CD4-positive, alpha-beta T cell treated with Interleukin-17A for 1 hour (primary cell): ENCODE measurements around the gene DNAAF5.
"Not testable (repeated sequence)": the region's sequence is repeated elsewhere in the genome, so short reads cannot be mapped to it uniquely, and the experiment has no call there.

Experiments used
- DNase-seq: peaks from one replicate; pipeline ENCODE4 v3.0.0-alpha.2; 2020

Gene DNAAF5

GRCh38 chr7:785416-785815, 58.9 kb downstream of the DNAAF5 start:
- no peak for DNase-seq

DNA sequence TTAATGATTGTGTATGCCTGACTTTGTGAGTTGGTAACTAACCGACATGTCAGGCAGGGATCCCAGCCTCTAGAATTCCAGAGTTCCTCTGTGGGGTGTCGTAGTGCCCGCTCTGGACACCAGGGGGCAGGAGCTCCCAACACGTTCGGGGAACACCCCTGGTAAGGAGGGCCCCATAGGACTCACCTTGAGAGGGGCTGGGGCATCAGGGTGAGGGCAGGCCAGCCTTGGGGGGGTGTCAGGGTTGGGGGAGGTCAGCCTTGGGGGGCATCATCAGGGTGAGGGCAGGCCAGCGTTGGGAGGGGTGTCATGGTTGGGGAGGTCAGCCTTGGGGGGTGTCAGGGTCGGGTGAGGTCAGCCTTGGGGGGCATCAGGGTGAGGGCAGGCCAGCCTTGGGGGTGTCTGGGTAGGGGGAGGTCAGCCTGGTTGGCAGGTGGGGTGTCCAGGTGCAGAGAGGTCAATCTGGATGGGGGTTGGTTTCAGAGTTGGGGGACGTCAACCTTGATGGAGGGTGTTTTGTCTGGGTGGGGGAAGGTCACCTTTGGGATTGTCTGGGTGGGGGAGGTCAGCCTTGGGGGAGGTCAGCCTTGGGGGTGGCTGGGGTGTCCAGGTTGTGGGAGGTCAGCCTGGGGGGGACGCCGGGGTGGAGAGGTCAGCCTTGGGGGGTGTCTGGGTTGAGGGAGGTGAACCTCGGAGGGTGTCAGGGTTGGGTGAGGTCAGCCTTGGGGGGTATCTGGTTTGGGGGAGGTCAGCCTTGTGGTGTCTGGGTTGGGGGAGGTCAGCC, 60.2 kb downstream of the DNAAF5 start:
- DNase-seq: peak; percentile 70

- DNase-seq: no peak
These were observed 61.1 kb downstream of the DNAAF5 start for GRCh38 chr7:787332-788240.

DNA sequence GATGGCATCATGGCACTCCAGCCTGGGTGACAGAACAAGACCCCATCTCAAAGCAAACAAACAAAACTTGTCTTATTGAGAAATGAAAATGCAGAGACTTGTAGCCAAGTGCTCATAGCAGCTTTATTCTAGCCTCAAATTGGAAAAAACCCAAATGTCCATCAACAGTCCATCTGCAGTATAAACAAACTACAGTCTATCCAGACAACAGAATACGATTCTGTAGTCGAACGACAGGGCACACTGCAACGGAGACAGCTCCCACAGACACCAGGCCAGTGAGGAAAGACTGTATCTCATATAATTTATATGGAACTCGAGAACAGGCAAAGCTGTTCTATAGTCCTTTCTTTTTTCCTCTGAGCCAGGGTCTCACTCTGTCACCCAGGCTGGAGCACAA, 65.0 kb downstream of the DNAAF5 start:
- no peak for DNase-seq

DNA sequence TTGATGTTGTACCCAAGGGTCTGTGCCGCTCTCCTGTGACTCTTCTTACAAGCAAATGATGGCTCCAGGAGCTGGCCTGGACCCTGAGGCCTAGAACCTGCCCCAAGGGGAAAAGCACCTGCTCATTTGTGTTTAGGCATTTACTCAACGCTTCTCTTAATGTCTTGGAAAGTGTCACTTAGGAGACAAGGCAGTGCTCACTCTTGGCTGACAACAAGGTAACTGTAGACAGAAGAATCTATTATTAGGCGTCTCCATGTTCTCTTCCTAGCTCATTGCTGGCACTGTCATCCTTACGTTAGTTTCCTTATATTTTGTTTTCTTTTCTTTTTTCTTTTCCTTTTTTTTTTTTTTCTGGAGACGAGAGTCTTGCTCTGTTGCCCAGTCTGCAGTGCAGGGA, 67.7 kb downstream of the DNAAF5 start:
- no peak for DNase-seq

- no peak for DNase-seq
These were observed 68.3 kb downstream of the DNAAF5 start for GRCh38 chr7:794671-795329.

DNA sequence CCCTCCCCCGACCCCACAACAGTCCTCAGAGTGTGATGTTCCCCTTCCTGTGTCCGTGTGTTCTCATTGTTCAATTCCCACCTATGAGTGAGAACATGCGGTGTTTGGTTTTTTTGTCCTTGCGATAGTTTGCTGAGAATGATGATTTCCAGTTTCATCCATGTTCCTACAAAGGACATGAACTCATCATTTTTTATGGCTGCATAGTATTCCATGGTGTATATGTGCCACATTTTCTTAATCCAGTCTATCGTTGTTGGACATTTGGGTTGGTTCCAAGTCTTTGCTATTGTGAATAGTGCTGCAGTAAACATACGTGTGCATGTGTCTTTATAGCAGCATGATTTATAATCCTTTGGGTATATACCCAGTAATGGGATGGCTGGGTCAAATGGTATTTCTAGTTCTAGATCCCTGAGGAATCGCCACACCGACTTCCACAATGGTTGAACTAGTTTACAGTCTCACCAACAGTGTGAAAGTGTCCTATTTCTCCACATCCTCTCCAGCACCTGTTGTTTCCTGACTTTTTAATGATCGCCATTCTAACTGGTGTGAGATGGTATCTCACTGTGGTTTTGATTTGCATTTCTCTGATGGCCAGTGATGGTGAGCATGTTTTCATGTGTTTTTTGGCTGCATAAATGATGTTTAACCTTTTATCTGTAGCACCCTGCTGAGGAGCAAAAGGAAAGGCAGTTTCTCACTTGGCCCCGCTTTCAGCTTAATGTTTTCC, 70.1 kb downstream of the DNAAF5 start:
- not testable (repeated sequence) for DNase-seq

DNA sequence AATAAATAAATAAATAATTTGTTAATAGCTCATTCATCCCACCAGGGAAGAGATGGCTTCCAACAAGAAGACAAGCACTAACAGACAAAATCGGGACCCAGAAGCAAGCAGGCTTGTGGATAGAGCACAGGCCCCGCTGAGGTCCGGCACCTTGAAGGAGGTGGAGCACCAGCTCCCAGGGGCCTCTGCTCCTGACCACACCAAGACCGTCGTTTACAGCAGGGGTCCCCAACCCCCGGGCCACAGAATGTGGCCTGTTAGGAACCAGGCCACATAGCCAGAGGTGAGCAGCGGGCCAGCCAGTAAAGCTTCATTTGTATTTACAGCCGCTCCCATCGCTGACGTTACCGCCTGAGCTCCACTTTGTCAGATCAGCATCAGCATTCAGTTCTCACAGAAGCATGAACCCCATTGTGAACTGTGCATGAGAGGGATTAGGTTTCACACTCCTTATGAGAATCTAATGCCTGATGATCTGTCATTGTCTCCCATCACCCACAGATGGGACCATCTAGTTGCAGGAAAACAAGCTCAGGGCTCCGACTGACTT, 72.5 kb downstream of the DNAAF5 start:
- DNase-seq: no peak

DNA sequence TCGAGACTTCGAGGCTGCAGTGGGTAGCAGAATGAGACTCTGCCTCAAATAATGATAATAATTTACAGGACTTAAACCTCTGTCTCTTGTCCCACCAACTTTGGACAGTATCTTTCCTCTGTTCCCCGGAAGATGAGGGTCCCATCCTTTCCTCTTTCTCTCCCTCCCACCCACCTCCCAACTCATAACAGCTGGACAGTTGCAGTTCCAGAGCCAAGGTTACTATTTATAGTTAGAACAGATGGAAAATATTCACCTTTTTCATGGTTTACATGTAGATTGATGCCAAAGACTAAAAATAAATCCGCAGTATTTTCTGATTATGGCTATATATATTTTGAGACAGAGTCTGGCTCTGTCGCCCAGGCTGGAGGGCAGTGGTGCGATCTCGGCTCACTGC, 74.2 kb downstream of the DNAAF5 start:
- DNase-seq: no peak

DNA sequence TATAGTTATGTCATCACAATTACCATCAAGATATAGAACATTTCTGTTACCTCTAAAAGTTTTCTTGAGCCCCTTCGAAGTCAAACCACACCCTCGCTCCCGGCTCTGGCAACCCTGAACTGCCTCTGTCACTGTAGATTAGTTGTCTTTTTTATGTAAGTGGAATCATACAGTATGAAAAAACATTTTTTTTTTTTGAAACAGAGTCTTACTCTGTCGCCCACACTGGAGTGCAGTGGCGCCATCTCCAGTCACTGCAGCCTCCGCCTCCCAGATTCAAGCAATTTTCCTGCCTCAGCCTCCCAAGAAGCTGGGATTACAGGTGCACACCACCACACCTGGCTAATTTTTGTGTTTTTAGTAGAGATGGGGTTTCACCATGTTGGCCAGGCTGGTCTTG, 74.9 kb downstream of the DNAAF5 start:
- not testable (repeated sequence) for DNase-seq

DNA sequence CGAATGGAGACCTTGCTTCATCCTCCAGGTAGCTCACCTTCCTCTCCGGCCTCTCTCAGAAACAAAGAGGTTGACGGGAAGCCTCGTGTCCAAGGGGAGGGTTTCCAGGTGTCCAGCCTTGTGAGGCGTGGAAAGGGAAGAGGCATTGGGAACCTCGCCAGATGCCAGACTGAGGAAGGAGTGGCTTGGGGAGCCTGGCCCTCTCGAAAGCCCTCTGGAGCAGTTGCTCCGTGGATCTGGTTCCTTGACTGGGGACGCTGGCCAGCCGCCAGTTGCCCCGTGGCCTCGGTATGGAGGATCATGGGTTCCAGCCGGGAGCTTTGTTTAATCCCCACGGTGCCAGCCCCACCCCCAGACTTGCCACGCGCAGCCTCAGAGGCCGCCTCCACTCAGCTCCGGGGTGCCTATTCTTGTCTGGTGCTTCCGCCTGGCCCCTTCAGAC, 75.5 kb downstream of the DNAAF5 start:
- no peak for DNase-seq

- no peak for DNase-seq
These were observed 76.2 kb downstream of the DNAAF5 start for GRCh38 chr7:802500-803242.

DNA sequence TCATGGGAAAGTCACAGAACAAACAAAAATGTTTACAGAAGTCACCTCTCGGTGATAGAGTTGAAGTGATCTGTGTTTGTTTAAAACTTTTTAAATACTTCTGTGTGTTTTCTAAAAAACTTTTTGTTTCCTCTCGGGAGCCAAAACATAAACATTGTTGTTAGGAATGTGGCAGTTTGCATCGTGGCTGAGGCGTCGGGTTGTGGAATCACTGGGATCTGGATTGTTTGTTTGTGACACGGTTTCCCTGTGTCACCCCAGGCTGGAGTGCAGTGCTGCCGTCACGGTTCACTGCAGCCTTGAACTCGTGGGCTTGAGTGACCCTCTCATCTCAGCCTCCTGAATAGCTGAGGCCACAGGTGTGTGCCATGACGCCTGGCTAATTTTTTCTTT, 76.7 kb downstream of the DNAAF5 start:
- DNase-seq: no peak

DNA sequence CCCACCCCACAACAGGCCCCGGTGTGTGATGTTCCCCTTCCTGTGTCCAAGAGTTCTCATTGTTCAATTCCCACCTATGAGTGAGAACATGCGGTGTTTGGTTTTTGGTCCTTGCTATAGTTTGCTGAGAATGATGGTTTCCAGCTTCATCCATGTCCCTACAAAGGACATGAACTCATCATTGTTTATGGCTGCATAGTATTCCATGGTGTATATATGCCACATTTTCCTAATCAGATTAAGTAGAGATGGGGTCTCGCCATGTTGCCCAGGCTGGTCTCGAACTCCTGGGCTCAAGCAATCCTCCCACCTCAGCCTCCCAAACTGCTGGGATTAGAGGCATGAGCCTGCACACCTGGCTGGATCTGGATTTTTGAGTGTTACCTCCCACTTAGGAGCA, 77.3 kb downstream of the DNAAF5 start:
- DNase-seq: not testable (repeated sequence)

DNA sequence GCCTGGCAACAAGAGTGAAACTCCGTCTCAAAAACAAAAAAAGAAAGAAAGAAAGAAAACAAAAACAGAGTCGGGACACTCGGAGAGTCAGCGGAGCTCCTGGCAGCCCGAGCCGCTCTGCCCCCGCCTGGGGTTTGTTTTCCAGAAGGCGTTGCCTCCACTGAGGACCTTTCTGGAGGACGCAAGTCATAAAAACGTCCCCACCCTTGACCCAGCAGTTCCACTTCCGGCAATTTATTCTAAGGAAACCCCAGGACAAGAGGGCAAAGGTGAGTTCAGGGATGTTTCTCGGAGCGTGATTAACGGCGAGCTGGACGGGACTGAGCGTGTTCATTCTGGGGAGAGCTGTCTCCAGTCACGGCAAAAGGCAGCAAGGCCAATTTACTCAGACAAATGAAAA, 78.8 kb downstream of the DNAAF5 start:
- no peak for DNase-seq

DNA sequence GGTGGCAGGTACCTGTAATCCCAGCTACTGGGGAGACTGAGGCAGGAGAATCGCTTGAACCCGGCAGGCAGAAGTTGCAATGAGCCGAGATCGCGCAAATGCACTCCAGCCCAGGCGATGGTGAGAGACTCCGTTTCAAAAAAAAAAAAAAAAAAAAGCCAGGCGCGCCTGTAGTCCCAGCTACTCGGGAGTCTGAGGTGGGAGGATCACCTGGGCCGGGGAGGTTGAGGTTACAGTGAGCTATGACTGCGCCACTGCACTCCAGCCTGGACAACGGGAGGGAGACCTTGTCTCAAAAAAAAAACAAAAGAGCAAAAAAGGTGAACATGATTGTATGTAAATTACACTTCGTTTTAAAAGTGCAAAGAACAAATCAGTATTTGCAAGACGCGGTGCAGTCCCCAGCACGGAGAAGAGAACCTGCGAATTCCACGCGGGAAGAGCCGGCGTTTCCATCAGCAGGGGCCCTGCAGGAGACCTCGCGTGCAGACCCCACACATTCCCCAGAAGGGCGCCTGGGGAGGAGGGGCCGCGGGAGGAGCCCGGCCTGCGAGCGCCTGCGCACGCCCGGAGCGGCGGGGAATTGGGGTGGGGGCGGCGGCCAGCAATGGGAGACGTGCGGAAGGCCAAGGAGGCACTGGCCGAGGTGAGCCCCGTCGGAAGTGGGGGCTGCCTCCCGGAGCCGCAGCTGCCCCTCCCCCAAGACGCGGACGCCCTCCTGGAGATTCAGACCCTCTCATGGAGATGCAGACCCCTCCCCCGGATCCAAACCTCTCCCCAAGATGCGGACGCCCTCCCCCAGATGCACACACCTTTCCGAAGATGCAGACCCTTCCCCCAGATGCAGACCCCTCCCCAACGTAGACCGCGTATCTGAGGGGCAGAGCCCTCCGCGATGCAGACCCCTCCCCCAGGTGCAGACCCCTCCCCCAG, 89.1 kb downstream of the DNAAF5 start:
- DNase-seq: no peak

- DNase-seq: peak; percentile 97
These were observed 89.8 kb downstream of the DNAAF5 start for GRCh38 chr7:816300-816750.

GRCh38 chr7:816751-817671, 90.5 kb downstream of the DNAAF5 start:
- DNase-seq: peak; percentile 32

DNA sequence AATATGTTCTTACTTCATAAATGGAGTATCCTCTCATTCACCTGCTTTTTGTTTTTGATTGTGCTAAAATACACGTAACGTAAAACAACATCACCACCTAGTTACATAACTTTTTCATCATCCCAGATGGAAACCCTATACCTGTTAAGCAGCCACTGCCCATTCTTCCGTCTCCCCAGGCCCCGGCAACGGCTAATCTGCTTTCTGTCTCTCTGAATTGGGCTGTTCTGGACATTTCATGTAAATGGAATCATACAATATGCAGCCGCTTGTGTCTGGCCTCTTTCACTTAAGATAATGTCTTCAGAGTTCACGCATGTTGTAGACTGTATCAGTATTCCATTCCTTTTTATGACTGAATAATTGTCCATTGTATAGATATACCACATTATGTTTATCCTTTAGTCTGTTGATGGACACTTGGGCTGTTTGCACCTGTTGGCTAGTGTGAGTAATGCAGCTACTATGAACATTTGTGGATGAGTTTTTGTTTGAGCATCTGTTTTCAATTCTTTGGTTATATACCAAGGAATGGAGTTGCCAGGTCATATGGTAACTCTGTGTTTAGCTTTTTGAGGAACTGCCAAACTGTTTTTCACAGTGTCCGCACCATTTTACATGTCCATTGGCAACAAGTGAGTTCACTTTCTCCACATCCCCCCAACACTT, 91.7 kb downstream of the DNAAF5 start:
- peak; percentile 38 for DNase-seq
